ENCODE data around the gene PTCH2.

Gene PTCH2

GRCh38 chr1:44854970-44855369 lies 11.9 kb upstream of the PTCH2 start:
- no peak for TF ChIP-seq CTCF (IDR thresholded peaks at IDR 0.05; ENCODE audit: low read depth, low read length)
- H3K4me3 ChIP-seq (ENCODE audit: low read depth, low read length), result no peak overlapping the region

GRCh38 chr1:44853201-44853600 lies 10.1 kb upstream of the PTCH2 start:
- H3K4me3 ChIP-seq (ENCODE audit: low read depth, low read length), result no peak overlapping the region
- no peak for TF ChIP-seq CTCF (IDR thresholded peaks at IDR 0.05; ENCODE audit: low read depth, low read length)

- TF ChIP-seq CTCF (IDR thresholded peaks at IDR 0.05; ENCODE audit: low read depth, low read length), result no peak
Measured at GRCh38 chr1:44851308-44851707, 8.3 kb upstream of the PTCH2 start.

GRCh38 chr1:44849575-44850132 lies 6.6 kb upstream of the PTCH2 start:
- TF ChIP-seq CTCF (IDR thresholded peaks at IDR 0.05; ENCODE audit: low read depth, low read length), result no peak
- no peak overlapping the region for H3K4me3 ChIP-seq (ENCODE audit: low read depth, low read length)

More at GRCh38 chr1:44851308-44851707, 8.3 kb upstream of the PTCH2 start:
- H3K4me3 ChIP-seq (ENCODE audit: low read depth, low read length), result no peak overlapping the region

- no peak overlapping the region for H3K4me3 ChIP-seq (ENCODE audit: low read depth, low read length)
- TF ChIP-seq CTCF (IDR thresholded peaks at IDR 0.05; ENCODE audit: low read depth, low read length), result no peak
Measured at GRCh38 chr1:44848456-44849181, 5.6 kb upstream of the PTCH2 start.

GRCh38 chr1:44847845-44848244 lies 4.8 kb upstream of the PTCH2 start:
- no peak for TF ChIP-seq CTCF (IDR thresholded peaks at IDR 0.05; ENCODE audit: low read depth, low read length)
- H3K4me3 ChIP-seq (ENCODE audit: low read depth, low read length), result no peak overlapping the region

GRCh38 chr1:44846985-44847384 lies 3.9 kb upstream of the PTCH2 start:
- TF ChIP-seq CTCF (IDR thresholded peaks at IDR 0.05; ENCODE audit: low read depth, low read length), result no peak
- no peak overlapping the region for H3K4me3 ChIP-seq (ENCODE audit: low read depth, low read length)

All from WI38 (cell line).